ENCODE results near the gene FKBP1A. TPM values are rescaled to one million over a fixed set of nuclear protein-coding genes. Genes with fewer than 3 reads are reported as not detected.

The FKBP1A gene
- polyA plus RNA-seq, 3 donors = 111 to 542 (median 353) TPM

GRCh38 chr20:1373614-1374013 lies 19.2 kb downstream of the FKBP1A start:
- 47 to 86% (median 73%) methylated on average over 4 of the region's 4 CpGs for WGBS, 3 donors
- no peak overlapping the region for H3K27ac ChIP-seq (ENCODE audit: low read depth, low read length)

GRCh38 chr20:1373036-1373435 lies 19.8 kb downstream of the FKBP1A start:
- 80 to 84% (median 82%) methylated on average over 3 of the region's 3 CpGs for WGBS, 3 donors
- no peak overlapping the region for H3K27ac ChIP-seq (ENCODE audit: low read depth, low read length)

- no peak overlapping the region for H3K27ac ChIP-seq (ENCODE audit: low read depth, low read length)
- 88 to 93% (median 91%) methylated on average over 5 of the region's 5 CpGs for WGBS, 3 donors
Measured at GRCh38 chr20:1371830-1372539, 20.9 kb downstream of the FKBP1A start.

- H3K27ac ChIP-seq (ENCODE audit: low read depth, low read length) = no peak overlapping the region
- 67 to 79% (median 69%) methylated on average over 3 of the region's 3 CpGs for WGBS, 3 donors
Measured at GRCh38 chr20:1371202-1371782, 21.6 kb downstream of the FKBP1A start.

GRCh38 chr20:1370548-1371110 lies 22.2 kb downstream of the FKBP1A start:
- no peak overlapping the region for H3K27ac ChIP-seq (ENCODE audit: low read depth, low read length)
- 20 to 53% (median 41%) methylated on average over 2 of the region's 2 CpGs for WGBS, 3 donors

- no peak overlapping the region for H3K27ac ChIP-seq (ENCODE audit: low read depth, low read length)
- WGBS, 3 donors = 45 to 81% (median 65%) methylated on average over 3 of the region's 3 CpGs
Measured at GRCh38 chr20:1369970-1370369, 22.9 kb downstream of the FKBP1A start.

- no peak overlapping the region for H3K27ac ChIP-seq (ENCODE audit: low read depth, low read length)
- 60 to 83% (median 64%) methylated on average over 7 of the region's 7 CpGs for WGBS, 3 donors
Measured at GRCh38 chr20:1368448-1369199, 24.2 kb downstream of the FKBP1A start.

- H3K27ac ChIP-seq (ENCODE audit: low read depth, low read length) = no peak overlapping the region
- 91 to 98% (median 97%) methylated on average over 4 of the region's 4 CpGs for WGBS, 3 donors
Measured at GRCh38 chr20:1367479-1367878, 25.4 kb downstream of the FKBP1A start.

- H3K27ac ChIP-seq (ENCODE audit: low read depth, low read length) = no peak overlapping the region
- 45 to 80% (median 48%) methylated on average over 2 of the region's 2 CpGs for WGBS, 3 donors
Measured at GRCh38 chr20:1364106-1364505, 28.7 kb downstream of the FKBP1A start.

GRCh38 chr20:1363522-1363921 lies 29.3 kb downstream of the FKBP1A start:
- H3K27ac ChIP-seq (ENCODE audit: low read depth, low read length) = no peak overlapping the region
- 85 to 89% (median 86%) methylated on average over 5 of the region's 5 CpGs for whole genome bisulfite sequencing, 3 donors

- WGBS, 3 donors = 45 to 70% (median 62%) methylated on average over 2 of the region's 2 CpGs
- H3K27ac ChIP-seq (ENCODE audit: low read depth, low read length) = no peak overlapping the region
Measured at GRCh38 chr20:1362484-1362883, 30.4 kb downstream of the FKBP1A start.

GRCh38 chr20:1360094-1360846 lies 32.6 kb downstream of the FKBP1A start:
- WGBS, 3 donors = 67 to 91% (median 87%) methylated on average over 7 of the region's 7 CpGs
- no peak overlapping the region for H3K27ac ChIP-seq (ENCODE audit: low read depth, low read length)

GRCh38 chr20:1357921-1358671 lies 34.8 kb downstream of the FKBP1A start:
- no peak overlapping the region for H3K27ac ChIP-seq (ENCODE audit: low read depth, low read length)
- 92 to 94% (median 94%) methylated on average over 9 of the region's 9 CpGs for WGBS, 3 donors

GRCh38 chr20:1353956-1354355 lies 38.9 kb downstream of the FKBP1A start:
- H3K27ac ChIP-seq (ENCODE audit: low read depth, low read length) = no peak overlapping the region

- no peak overlapping the region for H3K27ac ChIP-seq (ENCODE audit: low read depth, low read length)
- WGBS, 3 donors = 74 to 85% (median 84%) methylated on average over 2 of the region's 2 CpGs
Measured at GRCh38 chr20:1346315-1346969, 46.4 kb downstream of the FKBP1A start.

- WGBS, 3 donors = 84 to 93% (median 93%) methylated on average over 1 of the region's 1 CpG
- no peak overlapping the region for H3K27ac ChIP-seq (ENCODE audit: low read depth, low read length)
Measured at GRCh38 chr20:1345756-1346093, 47.1 kb downstream of the FKBP1A start.

GRCh38 chr20:1345030-1345755 lies 47.7 kb downstream of the FKBP1A start:
- H3K27ac ChIP-seq (ENCODE audit: low read depth, low read length) = no peak overlapping the region
- 82 to 94% (median 94%) methylated on average over 4 of the region's 4 CpGs for WGBS, 3 donors

Data from adipose tissue (tissue), 3 donors.